Tongue (tissue), 2 donors: ENCODE data around the gene CPNE4. TPM values are rescaled to one million over a fixed set of nuclear protein-coding genes. Genes with fewer than 3 reads are reported as not detected.

Experiments used
- DNase-seq: peaks from one replicate; pipeline ENCODE4 v3.0.0-alpha.2; 2015
- total RNA-seq: library from RNA; depleted of rRNA; stranded (reverse); fragments of >200 nt; gene quantifications from one replicate; pipeline ENCODE4 v1.2.3, GENCODE V29; 2014

Gene CPNE4
- total RNA-seq, 1 donor from 2014 or later, result 1.5 TPM

DNA sequence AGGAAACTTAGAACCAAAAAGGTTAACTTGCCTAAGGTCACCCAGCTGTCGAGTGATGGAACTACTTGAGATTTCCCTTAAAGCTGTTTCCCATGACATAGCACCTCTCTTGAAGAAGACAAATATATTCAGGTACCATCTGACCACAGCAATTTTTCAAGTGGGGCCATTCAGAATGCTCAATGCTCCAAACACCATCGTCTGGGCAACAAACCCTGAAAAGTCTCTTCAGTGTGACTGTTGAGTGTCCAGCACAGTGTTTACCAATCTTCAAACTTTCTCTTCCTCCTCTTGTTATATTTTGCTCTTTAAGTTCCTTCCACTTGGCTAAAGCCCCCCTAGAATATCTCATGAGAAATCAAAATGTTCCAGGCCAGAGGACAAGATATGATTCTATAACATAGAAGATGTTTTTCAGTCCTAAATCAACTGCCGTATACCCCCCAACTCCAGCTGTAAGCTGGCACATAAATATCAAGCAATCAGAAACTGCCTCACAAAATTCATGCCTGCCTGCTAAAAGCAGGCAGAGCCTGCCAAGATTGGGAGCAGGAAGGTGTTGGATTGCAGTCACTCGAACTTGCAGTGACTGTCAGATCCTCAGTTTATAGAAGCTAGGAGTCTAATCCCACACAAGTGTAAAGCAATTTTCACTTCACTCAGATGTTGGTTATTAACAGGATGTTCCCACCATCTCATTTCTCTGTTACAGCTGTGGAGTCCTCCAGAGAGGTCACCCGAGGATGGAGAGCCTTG lies 301.6 kb downstream of the CPNE4 start:
- DNase-seq, result peak; percentile 1

DNA sequence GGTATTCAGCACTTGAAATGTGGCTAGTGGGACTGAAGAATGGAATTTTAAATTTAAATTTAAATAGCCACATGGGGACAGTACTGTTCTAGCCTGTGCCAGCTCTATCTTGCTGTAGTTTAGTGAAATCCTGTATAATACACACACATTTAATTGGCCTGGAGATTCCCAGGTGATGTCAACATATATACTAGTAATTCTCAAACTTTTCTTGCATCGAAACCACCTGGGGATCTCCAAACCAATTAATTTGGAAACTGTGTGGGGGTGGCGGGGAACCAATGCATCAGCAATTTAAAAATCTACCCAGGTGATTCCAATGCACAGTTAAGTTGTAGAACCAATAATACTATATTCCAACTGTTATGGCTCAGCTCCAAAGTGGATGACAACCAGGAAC lies 303.1 kb downstream of the CPNE4 start:
- DNase-seq, result no peak

DNA sequence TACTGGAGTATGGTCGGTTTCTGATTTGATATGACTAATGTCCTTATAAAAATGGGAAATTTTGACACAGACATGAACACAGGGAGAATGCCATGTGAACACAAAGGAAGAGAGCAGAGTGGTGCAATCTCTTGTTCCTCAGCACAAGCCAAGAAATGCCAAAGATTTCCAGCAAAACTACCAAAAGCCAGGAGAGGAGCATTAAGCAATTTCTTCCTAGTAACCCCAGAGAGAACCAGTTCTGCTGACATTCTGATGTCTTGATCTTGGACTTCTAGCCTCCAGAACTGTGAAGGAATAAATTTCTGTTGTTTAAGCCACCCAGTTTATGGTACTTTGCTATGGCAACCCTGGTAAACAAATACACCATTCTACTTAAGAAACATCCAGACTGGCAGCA lies 304.2 kb downstream of the CPNE4 start:
- no peak for DNase-seq

DNA sequence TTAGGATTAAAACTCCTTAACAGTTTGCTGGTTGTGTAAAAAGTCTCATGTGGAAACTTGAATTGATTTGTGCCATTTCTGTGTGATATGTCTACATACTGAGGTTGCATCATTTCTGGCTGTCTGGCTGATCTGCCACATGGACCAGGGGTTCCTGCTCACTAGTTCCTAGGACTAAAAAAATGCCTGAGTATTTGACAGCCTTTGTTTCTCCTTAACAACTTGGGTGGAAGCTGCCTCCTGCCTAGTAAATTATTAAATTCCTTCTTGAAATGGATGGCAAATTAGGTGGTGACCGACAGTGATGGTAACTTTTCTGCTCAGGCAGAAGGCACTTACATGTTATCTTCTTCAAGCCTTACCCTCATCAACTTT lies 305.2 kb downstream of the CPNE4 start:
- DNase-seq, result no peak

DNA sequence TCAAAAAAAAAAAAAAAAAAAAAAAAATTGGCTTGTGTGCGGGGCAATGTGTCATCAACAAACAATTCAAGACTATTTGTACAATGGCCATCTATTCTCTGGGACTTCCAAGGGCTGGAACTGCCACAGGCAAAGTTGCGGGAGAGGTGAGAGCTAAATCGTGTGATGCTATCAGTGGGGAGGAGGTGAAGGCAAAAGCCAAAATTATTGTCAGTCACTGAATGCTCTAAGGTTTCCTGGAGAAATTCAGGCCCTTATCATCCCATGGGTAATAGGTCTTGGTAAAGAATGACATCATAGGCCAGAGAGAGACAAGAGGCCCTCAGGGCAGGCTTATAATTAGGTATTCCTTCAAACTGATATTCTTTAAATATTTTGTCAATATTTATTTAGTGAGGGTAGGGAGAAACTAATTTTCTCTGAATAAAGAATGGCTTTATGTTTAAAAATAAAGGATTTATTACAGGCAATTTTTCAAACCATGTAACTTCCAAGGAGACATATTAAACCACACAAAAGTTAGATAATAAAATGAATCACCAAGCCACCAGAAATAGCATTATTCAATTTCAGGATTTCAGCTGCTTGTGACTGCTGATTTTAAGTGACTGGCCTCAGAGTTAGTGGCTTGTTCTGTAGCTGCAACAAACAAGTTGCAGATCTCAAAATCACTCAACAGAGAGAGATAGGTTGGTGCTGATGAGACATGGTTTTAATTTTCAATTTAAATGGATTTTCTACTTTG lies 305.7 kb downstream of the CPNE4 start:
- no peak for DNase-seq

DNA sequence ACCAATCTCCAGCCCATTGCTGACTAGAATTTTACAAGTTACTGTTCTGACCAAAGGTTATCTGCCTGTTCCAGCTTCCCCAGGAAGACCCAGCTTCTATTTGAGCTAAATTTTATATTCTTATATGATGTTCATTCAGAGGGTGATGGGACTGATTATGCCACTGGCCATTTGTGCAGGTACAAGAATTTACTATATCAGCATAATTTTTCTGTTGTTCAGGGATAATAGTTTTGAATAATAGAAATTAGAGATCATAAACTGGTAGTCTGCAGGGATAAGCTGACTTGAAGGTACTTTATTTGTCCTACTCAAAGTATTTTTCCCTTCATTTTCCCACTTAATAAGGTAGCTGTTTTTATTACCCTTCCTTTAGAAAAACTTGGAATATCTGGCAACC lies 309.4 kb downstream of the CPNE4 start:
- DNase-seq, result no peak

DNA sequence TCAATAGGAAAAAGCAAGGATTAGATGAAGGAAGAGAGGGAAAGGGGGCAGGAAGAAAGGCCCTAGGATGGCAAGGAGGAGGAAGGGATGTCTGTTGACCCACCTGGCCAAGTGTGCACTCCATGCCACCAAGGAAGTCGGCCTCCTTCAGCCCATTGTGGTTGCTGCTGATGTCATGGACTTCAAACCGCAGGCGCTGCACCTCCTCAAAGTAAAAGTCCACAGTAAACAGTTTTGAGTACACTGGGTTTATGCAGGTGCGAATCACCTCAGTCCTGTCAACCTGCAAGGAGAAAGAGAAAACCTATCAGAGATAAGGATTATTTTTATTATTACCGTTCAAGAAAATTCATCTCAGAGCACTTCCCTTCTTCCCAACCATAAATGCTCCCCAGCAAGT lies 311.5 kb downstream of the CPNE4 start:
- DNase-seq, result no peak

DNA sequence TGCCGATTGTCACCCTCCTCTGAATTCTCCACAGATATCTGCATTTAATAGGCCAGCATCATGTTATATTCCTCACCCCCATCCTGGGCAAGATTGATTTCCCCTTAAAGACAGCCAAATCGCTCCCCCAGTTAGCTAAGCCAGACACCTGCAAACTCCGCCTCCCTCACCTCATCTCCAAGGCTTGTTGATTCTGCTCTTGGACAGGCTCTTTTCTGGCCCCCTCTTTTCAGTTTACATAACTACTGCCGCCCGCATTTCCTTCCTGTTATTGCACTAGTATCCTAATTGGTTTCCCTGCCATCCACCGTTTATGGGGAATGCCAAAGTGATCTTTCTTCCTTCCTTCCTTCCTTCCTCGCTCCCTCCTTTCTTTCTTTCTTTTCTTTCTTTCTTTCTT lies 317.3 kb downstream of the CPNE4 start:
- DNase-seq, result no peak

DNA sequence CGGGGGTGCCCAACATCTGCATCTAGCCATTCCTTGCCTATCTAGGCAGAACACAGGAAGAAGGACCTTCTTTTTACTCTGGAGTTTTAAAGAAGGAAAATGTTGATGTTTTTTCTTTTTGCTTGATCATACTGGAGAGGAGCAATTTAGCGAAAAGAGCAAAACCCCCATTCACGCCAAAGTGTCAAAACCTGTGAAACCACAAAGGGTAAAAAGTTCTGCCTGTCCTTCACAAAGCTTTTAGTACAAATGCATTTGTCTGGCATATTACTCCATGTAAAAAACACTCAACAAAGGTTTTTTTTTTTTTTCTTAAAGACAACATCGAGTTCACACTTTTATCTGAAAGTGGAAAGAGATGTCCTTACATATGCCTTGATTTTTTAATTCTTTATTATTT lies 317.9 kb downstream of the CPNE4 start:
- no peak for DNase-seq

DNA sequence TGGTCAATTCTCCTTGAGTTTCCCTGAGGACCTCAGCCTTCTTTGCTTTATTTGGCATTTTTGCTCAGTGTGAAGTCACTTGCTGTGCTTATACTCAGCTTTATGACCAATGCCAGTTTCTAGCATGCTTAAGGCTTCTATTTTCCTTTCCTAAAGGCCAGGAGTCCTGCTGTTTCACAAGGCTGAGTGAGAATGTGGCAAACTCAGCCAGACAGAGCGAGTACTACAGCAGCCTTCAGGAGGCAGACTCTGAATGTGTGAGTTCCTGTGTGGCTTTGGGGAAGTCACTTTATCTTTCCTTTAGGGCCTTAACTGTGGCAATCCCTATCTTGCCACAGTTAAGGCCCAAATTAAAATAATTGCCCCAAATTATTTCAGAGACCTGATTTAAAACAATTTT lies 318.8 kb downstream of the CPNE4 start:
- DNase-seq, result no peak

DNA sequence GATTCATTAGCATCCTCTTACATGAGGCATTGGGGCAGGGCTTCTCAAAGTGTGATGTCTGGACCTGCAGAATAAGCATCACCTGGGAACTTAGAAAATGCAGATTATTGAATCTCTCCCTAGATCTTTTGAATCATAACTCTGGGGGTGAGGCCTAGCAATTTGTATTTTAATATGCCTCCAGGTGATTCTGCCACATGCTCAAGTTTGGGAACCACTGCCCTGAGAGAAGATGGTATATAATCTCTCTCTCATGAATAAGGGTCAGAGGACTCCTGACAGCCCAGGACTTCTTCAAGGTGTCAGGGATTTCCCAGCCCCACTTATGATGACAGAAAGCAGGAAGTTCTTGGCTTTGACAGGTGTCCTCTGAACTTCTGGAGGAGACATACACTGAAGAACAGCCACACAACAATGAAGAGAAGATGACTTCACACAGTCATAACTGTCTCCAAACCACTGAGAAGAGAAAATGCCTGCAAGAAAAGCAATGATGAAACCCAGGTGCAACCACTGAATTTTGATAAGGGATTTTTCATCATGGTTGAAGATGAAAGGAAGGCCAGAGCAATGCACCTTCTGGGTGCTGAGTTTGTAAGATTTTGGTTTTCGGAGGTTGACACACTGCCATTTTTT lies 320.1 kb downstream of the CPNE4 start:
- DNase-seq, result no peak

DNA sequence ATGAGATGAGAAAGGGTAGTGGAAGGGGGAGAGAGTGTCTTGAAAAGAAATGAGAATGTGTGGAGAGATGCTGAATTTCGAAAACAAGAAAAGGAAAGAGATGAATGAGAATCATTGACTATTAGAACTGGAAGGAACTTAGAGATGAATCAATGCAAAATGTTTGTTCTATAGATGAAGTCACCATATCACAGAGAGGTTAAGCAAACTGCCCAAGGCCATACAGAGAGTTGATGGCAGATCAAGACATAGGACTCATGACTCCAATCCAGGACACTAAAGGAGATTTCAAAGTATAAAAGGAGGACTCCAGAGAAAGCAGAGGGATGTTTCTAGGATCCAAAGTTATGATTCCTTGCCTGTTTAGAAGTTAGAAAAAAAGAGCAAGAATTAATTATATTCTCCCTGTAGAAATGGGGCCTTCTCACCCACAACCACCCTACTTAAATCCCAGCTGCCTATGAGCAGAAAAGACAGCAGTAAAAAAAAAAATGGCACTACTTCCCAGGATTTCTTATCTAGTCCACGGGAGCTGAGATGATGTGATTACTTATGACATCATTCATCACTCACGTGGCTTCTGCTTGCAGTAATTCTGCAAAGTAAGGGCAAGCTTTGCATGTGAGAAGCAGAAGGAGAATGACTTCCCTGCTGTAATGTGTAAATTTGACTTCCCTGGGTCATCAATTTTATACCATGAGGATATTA lies 321.2 kb downstream of the CPNE4 start:
- no peak for DNase-seq

DNA sequence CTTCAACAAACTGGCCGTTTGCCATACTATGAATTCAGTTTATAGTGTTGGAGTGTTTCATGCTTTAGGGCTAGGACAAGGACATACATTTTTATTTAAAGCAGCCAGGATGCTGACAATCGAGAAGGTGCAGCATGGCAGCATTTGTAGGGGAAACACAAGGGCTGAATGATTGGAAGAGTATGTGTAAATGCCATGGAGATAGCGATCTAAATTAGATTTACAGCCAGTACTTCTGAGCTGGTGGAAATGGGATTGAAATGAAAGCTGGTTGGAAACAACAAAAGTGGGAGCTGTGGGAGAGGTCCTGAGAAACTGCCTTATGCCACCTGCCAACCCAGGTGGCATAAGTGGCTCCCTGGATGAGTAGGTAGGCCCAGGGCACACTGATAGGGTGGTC lies 322.2 kb downstream of the CPNE4 start:
- no peak for DNase-seq

DNA sequence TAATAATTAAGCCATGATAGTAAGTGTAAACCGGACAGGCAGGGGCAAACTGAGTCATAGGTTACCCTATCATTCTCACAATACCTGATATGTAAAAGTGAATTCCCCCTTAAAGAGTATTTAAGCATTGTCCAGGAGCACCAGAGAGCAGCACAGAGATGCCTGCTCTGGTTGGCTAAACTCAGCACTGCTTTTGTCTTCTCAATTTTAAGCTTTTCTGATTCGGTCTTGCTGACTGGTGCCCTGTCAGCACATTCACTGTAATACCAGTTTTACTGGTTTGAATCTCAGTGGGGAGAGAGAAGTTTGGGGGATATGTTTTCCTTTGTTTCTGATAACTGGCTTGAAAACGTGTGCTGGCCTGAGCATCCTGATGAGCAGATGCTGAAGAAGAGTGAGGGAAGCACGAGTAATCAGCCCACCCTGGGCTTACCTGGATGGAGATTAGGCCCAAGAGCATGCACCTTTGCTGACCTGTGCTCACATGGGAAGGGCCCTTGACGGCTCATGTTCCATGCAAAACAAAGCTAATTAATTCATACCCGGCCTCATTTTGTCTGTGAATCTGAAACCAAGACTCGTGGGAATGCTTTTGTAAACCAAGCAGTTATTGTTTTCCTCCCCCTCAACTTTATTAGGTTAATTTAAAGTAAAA lies 323.6 kb downstream of the CPNE4 start:
- peak; percentile 10 for DNase-seq

DNA sequence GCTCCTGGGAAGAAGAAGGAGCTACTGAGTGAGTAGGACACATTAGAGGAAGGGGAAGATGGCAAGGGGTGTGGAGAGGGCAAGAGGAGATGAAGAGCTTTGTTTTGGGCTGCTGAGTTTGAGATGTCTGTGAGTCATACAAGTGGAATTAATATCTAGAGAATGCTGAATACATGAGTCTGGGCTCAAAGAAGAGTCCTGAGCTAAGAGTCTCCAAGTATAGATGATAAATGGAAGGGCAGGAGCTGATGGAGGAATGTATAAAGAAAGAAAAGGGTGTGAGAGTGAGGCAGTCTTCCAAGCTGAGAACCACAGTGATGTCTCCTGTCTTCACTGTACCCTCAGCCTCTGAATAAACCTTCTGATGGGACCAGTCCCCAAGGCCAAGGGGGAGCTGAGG lies 326.6 kb downstream of the CPNE4 start:
- no peak for DNase-seq

DNA sequence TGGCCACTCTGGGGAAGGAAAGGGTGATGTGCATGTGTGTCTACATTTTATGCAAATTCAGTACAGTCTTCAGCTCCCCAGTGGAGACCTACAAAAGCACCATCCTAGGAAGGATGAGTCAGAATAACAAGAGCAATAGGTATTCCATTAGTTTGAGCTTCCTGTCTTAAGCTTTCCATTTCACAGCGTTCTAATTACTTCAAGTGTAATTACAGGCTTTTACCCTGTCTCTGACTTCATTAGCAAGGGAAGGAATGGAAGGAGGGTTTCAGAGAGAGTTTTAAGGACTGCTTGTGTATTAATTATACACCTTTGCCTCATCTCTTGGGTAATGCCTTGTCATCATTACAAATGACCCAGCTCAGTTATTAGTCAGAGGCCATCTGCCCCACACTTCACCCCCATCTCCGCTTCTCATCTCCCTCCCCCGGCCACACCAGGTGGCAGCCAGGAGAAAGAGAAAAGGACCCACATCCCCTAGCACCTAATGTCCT lies 329.2 kb downstream of the CPNE4 start:
- DNase-seq, result no peak

DNA sequence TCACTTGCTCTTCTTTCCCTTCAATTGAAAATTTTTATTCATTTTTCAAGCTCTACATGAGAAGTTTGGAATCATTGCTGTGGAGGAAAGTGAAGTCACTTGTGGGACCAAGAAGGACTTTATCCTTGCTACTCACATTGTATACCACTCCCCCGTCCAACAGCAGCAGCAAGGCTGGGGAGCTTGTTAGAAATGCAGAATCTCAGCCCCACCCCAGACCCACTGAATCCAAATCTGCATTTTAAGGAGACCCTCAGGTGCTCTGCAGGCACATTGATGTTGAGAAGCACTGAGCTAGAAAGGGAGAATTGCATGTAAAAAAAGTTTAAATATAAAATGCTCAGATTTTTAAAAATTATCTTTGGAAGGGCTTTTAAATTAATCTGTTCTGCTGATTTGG lies 329.7 kb downstream of the CPNE4 start:
- DNase-seq, result no peak

DNA sequence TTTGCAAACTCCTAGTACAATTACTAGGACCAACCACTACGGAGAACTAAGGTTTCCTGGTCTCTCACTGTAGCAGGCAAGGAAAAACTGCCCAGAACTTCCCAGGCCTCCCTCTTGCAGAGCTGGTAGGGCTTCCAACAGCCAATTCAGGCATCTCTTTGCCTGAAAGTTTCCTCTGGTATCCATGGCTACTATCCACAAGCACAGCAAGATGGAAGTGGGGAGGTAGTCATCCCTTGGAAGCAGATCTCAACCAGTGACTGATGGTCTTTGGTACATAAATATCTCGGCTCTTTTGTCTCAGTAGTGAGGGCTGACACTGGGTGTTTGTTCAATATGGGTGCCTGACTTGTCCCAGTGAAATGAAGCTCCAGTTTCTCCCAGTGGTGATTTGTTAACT lies 330.7 kb downstream of the CPNE4 start:
- DNase-seq, result no peak

DNA sequence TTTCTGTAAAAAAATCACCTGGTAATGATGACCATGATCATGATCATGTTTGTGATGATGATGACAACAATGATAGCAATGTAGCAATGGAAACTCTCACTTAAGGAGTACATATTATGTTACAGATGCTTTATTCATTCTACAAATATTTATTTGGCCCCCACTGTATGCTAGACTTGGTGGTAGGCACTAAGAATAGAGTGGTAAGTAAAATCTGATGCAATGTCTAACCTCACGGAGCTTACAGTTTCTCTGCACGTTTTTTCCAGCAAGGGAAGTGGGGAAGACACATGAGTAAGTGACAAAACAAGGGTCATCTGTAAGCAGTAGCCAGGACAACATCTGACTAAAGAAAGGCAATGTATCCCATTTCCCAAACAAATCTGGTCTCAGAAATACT lies 332.7 kb downstream of the CPNE4 start:
- DNase-seq, result no peak

DNA sequence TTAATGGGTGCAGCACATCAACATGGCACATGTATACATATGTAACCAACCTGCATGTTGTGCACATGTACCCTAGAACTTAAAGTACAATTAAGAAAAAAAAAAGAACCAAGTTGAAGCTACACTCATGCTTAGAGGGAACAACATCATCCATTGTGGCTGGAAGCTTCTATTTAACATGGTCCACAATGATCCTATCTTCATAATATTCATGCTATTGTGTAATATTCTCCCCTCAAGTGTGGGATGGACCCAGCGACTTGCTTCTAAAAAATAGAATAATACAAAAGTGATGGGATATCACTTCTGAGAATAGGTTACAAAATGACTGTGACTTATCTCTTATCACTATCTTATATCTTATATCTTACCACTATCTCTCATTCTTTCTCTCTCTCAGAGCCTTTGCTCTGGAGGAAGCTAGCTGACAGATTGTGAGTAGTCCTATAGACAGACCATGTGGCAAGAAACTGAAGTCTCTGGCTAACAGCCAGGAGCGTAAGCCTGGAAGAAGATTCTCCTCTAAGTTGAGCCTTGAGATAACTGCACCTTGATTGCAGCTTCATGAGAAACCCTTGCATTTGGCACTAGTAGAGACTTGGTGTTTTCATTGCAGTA lies 333.6 kb downstream of the CPNE4 start:
- DNase-seq, result no peak

DNA sequence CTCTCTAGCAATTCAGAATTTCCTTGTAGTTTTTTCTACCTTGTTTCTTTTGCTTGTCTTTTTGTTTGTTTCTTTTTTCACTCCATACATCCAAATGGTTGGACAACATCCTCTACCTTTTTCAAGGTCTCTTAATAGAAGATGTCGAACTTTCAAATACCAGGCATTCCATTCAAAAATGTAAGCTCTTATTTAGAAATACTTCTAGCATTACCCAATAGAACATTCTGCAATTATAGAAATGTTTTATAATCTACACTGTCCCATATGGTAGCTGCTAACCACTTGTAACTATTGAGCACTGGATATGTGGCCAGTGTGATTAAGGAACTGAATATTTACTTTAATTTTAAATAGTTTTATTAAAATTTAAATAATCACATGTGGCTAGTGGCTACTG lies 335.8 kb downstream of the CPNE4 start:
- DNase-seq, result no peak

DNA sequence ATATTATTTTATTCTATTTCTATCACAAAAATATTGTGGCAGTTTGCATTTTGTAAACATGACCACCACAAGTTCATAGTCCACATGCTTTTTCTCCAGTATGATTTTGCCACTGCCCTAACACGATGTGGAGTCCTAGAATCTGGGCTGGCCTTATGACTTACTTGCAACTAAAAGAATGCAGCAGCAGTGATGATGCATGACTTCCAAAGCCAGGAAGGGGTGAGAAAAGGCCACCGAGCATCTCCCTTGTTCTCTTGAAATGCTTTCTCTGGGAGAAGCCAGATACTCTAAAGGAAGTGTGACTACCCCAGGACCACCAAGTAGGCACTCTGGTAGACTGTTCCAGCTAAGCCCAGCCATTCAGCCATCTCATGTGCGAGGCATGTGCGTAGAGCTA lies 340.4 kb downstream of the CPNE4 start:
- no peak for DNase-seq
